HL-60/S4 treated with phorbol 12-myristate 13-acetate at 8.2 ng/mL for 4 days and 3 days (cell line): ENCODE measurements around the gene EHMT1.

Experiments
- in situ Hi-C: fragments of 300-500 bp; cut with MboI; formaldehyde crosslinking; loops from 2 replicates; pipeline ENCODE4 v1.15.0; 2022; ENCODE audit warnings: low sequenced_read_pairs

The EHMT1 gene

DNA sequence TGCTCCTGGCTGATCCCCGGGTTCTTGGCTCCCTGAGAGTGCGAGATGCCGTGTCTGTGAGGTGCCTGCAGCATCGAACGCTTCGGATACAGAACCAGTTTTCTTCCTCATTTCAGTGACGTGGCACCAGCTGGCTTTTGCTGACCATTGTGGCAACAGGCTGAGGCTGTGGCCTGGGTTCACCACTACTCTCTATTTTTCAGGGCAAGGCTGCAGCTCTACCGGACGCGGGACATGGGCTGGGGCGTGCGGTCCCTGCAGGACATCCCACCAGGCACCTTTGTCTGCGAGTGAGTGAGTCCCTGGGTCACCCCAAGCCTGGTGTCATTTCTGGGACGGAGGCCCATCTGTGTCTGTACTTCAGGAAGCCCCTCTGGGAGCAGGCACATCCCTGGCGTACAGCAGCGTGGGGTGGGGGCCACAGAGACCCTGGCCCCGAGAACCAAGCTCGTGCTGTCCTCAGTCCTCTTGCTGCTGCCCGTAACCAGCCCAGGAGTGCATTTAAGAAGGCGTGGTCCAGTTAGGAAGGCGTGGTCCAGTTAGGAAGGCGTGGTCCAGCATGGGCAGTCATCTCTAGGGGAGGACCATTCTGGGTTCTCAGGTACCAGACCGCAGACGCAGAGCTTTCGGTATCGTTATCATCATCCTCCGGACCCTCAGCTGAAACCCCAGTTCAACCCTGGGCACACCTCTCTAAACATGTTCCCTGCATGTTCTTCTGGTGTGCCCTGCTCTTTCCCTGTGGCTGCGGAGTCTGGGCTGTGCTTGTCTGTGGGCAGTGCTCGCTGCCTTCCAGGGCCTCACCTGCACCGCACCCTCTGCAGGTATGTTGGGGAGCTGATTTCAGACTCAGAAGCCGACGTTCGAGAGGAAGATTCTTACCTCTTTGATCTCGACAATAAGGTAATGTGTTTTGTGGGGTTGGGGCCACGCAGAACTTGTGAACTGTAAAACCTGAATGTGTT is 198.7 kb downstream of the EHMT1 start:
- in situ Hi-C loops = no loop called here

DNA sequence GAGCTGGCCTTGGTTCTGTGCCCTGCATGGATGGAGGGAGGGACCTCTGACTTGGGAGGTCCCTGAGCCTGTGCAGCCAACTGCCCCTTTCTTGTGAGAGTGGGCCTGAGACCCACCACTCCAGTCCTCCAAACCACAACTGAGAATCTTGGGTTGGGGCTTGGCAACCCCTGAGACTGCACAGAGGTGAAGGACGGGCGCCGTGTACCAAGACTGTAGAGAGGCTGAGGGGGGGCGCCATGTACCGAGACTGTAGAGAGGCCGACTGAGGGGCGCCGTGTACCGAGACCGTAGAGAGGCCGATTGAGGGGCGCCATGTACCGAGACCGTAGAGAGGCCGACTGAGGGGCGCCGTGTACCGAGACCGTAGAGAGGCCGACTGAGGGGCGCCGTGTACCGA is 199.5 kb downstream of the EHMT1 start:
- in situ Hi-C loops = no loop called here

DNA sequence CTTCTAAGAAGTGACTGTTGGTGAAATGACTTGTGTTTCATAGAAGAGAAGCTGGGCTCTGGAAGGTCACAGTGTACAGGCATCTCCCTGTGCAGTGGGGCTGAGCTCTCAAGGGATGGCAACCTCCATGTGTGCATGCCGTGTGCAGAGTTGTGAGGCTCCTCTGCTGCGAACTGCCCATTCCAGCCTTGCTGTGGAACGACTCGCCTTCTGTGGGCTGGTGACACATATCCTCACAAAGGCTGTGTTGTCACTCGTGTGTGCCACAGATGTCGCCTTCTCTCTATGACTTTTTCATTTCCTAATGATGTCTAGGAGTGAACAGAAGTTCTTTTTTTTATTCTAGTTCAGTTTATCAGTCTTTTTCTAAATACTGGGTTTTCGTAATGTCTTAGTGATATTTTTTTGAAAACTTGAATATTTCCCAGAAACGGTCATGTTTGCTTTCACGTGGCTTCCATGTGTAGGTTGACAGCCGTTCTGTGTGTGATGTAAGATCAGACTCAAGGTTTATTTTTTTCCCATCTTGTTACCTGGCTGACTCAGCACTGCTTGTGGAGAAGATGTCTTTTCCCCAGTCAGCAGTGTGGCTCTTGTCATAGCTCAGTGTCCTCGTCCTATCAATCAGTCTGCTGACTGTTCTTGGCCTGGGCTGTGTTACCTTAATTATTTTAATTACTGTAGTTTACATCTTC is 201.5 kb downstream of the EHMT1 start:
- in situ Hi-C loops = no loop called here

DNA sequence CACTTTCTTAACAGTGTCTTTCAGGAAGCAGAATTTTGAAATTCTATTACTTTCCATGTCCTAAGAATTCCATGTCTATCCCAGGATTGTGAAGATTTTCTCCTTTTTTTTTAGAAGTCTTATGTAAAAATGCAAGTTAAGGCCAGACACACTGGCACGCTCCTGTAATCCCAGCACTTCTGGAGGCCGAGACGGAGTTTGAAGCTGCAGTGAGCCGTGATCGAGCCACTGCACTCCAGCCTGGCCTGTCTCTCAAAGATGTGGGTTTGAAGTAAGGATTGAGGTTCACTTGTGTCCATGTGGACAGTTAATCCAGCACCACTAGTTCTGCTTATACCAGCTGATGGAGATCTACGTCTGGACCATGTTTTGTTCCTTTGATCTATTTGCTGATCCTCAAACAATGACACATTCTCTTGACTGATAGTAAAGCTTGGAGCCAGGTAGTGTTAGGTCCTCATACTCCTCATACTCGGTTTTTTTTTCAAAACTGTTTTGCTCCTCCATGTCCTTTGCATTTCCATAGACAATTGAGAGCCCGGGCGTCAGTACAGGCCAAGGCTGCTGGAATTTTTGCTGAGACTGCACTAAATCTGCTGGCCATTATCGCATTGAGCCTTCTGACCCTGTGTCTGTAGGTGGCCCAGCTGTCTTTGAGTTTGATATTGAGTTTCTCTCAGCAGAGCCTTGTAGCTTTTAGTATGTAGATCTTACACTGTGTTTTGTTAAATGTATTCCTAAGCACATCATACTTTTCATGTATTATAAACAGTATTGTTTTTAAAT is 205.4 kb downstream of the EHMT1 start:
- in situ Hi-C loops = no loop called here

DNA sequence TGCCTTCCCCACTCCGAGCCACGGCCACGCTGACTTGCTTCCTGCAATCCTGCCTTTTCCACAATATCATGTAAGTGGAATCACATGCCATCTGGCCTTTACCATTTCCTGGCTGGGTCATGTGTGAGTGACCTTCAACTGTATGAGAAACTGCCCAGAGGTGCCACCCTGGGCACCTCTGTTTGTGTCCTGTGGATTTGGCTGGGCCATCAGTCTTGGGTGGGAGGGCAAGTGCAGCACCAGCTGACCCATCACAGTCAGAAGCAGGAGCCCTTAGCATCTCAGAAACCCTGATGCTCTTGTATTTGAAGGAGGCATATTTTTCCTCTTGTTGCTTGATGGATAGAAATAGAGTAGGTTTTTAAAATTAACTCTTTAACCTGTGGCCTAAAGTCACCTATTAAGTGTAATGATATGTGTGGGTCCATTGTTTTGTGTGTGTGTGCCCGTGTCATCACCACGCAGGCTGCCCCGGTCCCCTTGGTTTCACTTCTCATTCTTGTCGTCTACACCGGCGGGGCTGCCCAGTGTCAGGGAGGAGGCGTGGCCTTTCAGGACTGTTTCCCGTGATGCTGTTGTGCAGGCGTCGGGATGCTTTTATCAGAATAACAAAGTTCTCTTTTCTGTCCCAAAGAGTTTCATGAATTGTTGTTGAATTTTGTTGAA is 206.7 kb downstream of the EHMT1 start:
- in situ Hi-C loops = no loop called here

DNA sequence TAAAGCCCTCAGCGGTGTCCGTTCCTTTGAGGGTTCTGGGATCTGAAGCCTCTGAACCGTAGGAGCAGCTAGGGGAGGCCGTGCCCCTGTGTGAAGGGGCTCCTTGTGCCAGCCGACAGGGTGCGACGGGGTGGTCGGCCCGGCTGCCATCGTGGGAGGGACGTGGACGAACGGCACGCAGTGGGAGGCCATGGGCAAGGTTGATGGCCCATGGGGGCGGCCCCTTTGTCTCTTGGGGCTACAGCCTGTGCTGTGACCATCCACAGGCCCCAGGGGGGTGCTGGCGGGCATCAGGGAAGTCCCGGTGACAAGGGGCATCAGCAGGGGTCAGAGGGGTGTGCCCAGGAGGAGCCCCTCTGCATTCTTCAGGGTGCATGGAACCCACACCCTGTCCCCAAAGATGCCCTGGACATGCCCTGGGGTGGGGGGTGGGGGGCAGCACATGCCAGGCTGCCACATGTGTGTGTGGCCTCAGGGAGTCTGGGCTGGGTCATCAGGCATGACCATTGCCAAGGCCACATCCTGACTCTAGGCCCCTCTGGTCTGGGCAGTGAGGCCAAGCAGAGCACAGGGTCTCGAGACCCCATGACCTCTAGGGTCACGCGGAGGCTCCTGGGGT is 209.2 kb downstream of the EHMT1 start:
- in situ Hi-C loops = no loop called here

DNA sequence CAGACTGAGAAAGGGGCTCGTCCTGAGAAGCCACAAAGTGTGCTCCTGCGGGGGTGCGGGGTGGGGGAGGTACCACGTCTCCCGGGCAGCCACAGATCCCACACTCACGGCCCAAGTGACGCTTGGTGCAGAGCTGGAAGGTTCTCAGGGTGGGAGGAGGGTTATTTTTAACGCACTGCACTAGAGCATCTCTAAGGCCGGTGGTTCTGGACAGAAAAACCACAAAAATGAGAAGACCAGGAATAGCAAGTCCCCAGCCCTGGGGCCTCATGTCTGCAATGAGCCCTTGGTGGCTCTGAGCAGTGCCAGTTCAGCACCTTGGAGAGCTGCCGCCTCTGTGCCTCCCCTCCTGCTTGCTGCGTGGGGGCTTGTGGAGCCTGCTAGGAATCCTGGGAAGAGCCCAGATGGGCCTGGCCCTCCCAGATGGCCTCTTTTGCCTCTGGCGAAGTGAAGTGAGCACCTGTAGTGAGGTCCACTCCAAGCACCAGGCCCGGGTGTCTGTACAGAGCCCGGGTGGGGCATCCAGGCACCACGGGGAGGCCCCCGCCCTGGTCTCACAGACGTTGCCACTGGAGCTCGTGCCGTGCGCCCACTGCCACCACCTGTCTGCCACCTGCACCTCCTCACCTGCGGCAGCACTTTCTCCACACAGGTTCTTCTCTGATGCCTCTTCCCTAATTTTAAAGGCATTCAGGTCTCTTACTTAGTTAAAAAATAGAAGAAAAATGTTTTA is 209.9 kb downstream of the EHMT1 start:
- in situ Hi-C loops = no loop called here

DNA sequence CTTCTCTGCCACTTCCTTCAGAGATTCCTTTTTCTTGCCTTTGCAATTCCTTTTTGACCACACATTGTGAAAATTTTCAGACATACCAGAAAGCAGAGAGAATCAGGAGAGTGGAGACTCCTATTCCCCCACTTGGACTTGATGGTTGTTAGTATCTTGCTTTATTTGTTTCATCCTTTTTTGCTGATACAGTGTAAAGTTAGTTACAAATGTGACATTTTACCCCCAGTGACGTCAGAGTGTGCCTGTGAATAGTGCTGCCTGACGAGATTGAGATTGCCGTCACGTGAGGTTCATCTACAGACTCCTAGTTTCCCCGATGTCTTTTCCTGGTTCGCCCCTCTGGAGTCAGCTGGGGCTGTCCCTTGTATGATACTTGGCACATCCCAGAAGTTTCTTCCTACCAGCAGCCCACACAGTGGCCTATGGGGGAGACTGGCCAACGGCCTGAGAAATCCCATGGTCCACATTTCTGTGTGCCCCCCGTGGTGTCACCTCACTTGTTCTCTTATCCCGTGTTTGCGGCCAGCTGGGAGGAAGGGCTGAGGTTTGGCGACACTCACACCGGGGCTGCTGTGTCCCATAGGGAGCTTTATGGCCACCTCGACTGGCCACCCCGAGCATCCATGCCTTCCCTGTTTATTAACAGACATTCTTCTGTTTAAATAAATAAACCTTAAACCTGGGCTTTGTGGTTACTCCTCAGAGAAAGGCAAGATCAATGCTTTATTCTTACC is 210.6 kb downstream of the EHMT1 start:
- in situ Hi-C loops = no loop called here

DNA sequence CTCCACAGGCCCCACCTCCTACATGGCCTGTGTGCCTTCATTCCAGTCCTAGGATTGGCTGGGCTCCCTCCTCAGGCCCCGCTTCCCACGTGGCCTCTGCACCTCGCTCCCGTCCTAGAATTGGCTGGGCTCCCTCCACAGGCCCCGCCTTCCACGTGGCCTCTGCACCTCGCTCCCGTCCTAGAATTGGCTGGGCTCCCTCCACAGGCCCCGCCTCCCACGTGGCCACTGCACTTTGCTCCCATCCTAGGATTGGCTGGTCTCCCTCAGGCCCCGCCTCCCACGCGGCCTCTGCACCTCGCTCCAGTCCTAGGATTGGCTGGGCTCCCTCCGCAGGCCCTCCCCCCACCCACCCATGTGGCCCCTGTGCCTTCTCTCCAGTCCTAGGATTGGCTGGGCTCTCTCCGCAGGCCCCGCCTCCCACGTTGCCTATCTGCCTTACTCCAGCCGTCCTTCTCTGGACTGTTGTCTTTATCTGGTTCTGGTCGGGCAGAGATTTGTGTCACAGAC is 213.4 kb downstream of the EHMT1 start:
- in situ Hi-C loops = no loop called here

DNA sequence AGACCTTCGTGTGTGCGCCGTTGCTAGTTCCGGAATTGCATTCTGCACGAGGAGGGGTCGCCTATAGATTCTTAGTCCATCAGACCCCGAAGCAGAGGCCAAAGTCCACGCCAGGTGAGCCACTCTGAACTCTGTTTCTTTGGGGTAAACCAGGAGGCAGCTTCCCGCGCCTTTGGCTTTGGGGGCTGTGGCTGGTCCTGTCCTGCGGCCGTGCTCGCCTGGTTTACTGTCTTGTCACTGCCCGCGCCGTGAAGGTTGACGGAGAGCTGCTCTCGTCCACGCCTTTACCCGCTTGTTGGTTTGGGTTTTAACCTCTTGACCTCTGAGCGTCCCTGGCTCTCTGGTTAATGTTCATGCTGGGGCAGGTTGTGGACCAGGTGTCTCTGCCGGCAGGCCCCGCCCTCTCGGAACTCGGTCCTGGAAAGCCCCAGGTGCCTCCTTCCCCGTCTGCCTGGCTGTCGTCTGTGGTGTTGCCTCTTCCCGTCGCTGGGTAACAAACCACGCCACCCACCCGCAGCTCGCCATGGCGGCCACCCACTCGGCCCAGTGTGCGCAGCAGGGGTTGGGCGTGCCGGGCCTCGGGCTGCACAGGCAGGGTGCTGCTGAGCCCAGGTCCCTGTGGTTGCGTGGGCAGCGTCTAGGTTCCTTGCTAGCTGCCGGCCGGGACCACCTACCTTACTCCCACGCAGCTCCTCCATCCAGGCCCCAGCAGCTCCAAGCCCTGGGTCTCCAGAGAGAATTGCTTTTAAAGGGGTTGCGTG is 214.2 kb downstream of the EHMT1 start:
- in situ Hi-C loops = no loop called here

DNA sequence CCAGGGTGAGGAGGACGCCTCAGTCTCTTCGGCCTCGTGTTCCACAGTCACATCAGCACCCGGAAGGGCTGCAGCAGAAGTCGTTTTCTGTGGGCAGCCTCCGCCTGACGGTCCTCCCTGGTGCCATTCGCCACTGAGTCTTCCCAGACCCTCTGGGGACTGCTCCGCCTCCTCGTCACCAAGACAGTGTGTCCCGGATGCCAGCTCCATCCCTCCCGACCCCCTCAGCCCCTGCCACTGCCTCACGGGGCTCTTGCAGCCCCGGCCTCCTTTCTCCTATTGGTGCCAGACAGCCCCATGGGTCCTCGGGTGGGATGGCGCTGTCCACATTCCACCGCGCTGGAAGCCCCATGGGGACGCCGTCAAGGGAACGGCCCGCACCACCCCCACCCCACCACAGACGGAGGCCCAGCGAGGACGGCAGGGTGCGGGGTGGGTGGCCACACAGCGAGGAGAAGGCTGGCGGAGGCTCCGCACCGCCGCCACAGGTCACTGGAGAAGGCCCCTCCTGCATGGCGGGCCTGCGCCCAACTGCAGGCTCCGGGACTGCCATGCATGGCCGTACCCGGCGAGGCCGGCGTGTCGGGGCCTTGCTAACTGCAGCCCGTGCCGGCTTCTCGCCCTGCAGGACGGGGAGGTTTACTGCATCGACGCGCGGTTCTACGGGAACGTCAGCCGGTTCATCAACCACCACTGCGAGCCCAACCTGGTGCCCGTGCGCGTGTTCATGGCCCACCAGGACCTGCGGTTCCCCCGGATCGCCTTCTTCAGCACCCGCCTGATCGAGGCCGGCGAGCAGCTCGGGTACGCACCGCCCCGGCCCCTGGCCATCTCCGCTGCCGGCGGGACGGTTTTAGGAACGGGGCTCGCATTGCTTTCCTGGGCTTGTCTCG is 215.2 kb downstream of the EHMT1 start:
- in situ Hi-C loops = no loop called here

DNA sequence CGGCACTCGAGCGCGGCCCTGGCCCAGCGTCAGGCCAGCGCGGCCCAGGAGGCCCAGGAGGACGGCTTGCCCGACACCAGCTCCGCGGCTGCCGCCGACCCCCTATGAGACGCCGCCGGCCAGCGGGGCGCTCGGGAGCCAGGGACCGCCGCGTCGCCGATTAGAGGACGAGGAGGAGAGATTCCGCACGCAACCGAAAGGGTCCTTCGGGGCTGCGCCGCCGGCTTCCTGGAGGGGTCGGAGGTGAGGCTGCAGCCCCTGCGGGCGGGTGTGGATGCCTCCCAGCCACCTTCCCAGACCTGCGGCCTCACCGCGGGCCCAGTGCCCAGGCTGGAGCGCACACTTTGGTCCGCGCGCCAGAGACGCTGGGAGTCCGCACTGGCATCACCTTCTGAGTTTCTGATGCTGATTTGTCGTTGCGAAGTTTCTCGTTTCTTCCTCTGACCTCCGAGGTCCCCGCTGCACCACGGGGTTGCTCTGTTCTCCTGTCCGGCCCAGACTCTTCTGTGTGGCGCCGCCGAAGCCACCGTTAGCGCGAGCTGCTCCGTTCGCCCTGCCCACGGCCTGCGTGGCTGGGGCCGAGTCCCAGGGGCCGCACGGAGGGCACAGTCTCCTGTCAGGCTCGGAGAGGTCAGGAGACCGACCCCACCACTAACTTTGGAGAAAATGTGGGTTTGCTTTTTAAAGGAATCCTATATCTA is 216.2 kb downstream of the EHMT1 start:
- in situ Hi-C loops = no loop called here

DNA sequence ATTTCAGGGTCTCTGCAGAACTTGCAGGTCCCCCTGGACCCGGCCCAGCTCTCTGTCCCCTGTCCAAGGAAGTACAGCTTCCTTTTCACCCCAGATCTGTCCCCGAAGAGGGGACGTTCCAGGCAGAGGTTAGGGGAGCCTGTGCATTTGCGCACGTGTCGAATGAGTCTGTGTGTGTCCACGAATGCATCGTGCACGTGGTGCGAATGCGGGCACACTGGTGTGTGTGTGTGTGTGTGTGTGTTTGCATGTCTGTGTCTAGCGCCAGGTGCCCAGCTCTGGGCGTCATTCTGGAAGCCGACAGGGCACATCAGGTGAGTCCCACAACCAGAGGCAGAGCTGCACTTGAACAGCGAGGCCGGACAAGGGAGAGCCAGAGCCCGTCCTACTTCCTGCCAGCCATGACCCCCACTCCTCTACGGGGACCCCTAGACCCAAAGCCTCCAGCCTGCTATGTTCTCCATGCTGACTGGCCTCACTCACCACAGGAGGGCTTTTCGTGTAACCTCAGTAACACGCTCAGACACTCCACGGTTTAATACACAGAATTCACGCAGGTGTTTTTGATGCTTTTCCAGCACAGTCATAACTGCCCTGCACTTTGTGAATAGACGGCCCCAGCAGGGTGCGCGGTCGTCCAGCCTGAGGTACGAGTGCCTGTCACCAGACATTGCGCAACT is 217.5 kb downstream of the EHMT1 start:
- in situ Hi-C loops = no loop called here

DNA sequence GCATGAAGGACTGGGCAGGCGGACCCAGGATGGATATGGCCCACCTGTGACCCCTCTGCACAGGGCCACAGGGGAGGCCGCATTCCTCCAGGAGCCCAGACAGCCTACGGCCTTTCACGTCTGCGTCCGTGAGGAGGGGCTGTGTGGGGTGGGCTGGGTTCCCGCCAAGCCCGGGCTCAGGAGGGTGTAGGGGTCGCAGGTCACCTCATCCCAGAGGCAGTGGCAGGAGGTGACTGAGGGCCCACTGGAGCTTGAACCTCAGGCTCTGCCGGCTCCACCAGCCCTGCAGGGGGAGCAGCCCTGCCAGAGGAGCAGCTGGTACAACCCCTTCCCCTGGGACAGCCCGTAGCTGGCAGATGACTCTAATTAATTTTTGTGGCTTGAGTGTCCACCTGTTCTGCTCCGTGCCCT is 218.0 kb downstream of the EHMT1 start:
- in situ Hi-C loops = no loop called here

DNA sequence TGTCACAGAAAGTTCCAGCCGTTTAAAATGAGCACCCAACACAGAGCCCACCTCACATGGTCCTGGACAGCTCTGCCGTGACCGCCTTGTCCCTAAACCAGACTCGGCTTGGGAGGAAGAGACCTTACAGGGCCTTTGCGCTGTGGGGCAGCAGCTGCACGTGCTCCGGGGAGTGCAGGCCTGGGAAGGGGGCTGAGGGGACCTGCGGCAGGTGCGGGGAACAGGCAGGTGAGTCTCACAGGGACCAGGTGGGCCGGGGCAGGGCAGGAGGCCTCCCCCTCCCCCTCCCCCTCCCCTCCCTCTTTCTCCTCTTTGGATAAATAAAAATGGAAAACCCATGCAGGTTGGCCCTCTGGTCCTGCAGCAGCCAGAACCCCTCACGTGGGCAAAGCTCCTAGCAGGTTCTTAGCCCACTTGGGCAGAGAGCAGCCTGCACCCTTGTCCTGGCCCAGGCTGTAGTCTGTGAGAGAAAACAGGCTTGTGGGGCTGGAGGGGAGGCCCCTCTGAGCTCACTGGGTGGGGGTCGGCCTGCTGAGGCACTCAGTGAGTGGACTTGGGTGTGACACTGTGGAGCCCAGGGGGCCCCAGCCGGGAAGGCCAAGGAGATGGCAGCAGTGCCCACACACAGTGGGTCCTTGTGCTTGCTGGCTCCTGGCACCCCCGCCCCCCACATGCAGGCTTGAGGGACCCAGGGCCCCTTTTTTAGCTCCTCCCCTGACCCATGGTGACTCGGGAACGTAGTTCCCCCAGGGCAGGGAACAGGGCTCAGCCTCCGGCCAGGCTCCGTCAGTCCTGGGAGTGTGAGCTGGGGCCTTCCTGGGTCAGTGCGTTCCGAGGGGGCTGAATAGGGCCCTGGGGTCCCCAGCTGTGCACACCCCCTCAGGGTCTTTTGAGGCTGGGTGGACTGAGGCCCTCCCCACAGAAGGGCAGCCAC is 218.8 kb downstream of the EHMT1 start:
- in situ Hi-C loops = no loop called here
